Neural progenitor cell (in vitro differentiated cells): Measurements from ENCODE around the gene AKAP14. TPM values are rescaled to one million over a fixed set of nuclear protein-coding genes. Genes with fewer than 3 reads are reported as not detected.
"Not testable (repeated sequence)": the region's sequence is repeated elsewhere in the genome, so short reads cannot be mapped to it uniquely, and the experiment has no call there.

Experiments used
- DNase-seq: peaks from one replicate; pipeline ENCODE4 v3.0.0-alpha.2; 2016; ENCODE audit warnings: low spot score
- H2AFZ ChIP-seq: fragments of 200-600 bp; sonication (generic); replicated peaks from 2 replicates; pipeline ENCODE4 v1.6.1; 2016; ENCODE audit warnings: antibody characterized with exemption
- H3F3A ChIP-seq: fragments of 200-600 bp; sonication (generic); 2 replicates; pipeline ENCODE4 v1.6.1; 2016; ENCODE audit warnings: antibody characterized with exemption, low read depth
- H3K27ac ChIP-seq: fragments of 200-600 bp; sonication (generic); 2 replicates; pipeline ENCODE4 v1.5.1; 2016; ENCODE audit warnings: mild to moderate bottlenecking
- H3K27me3 ChIP-seq: fragments of 200-600 bp; sonication (generic); 2 replicates; pipeline ENCODE4 v1.6.1; 2016; ENCODE audit warnings: mild to moderate bottlenecking, moderate library complexity
- H3K36me3 ChIP-seq: fragments of 200-600 bp; sonication (generic); 2 replicates; pipeline ENCODE4 v1.5.1; 2016
- H3K4me1 ChIP-seq: fragments of 200-600 bp; sonication (generic); 2 replicates; pipeline ENCODE4 v1.6.1; 2016; ENCODE audit warnings: mixed run types
- H3K4me2 ChIP-seq: fragments of 200-600 bp; sonication (generic); 2 replicates; pipeline ENCODE4 v1.6.1; 2016
- H3K4me3 ChIP-seq: fragments of 200-600 bp; sonication (generic); 2 replicates; pipeline ENCODE4 v1.5.1; 2016
- H3K79me2 ChIP-seq: fragments of 200-600 bp; sonication (generic); 2 replicates; pipeline ENCODE4 v1.6.1; 2016; ENCODE audit warnings: low read depth
- H3K9ac ChIP-seq: fragments of 200-600 bp; sonication (generic); 2 replicates; pipeline ENCODE4 v1.6.1; 2016
- H3K9me3 ChIP-seq: fragments of 200-600 bp; sonication (generic); 2 replicates; pipeline ENCODE4 v1.5.1; 2016; ENCODE audit warnings: low read depth
- H4K20me1 ChIP-seq: fragments of 200-600 bp; sonication (generic); 2 replicates; pipeline ENCODE4 v1.6.1; 2016; ENCODE audit warnings: low read depth
- H3K27ac Mint-ChIP-seq: 3 replicates; pipeline ENCODE4 v1.8.0; 2021; ENCODE audit warnings: mixed read lengths
- H3K27me3 Mint-ChIP-seq: 2 replicates; pipeline ENCODE4 v1.8.0; 2022; ENCODE audit warnings: low read depth, mild to moderate bottlenecking, inconsistent platforms, moderate library complexity, mixed read lengths; ENCODE audit not compliant: insufficient read depth
- H3K36me3 Mint-ChIP-seq: 3 replicates; pipeline ENCODE4 v1.8.0; 2021; ENCODE audit warnings: mixed read lengths
- H3K4me1 Mint-ChIP-seq: 3 replicates; pipeline ENCODE4 v1.8.0; 2021; ENCODE audit warnings: mixed read lengths
- H3K4me3 Mint-ChIP-seq: 3 replicates; pipeline ENCODE4 v1.8.0; 2021; ENCODE audit warnings: mild to moderate bottlenecking, moderate library complexity, mixed read lengths
- H3K9me3 Mint-ChIP-seq: 3 replicates; pipeline ENCODE4 v1.8.0; 2020; ENCODE audit warnings: mixed read lengths
- CTCF ChIP-seq: fragments of 200-600 bp; sonication (generic); IDR thresholded peaks from 2 replicates; pipeline ENCODE4 v1.5.1; 2017; ENCODE audit warnings: antibody characterized with exemption, mild to moderate bottlenecking
- EZH2 ChIP-seq: fragments of 200-600 bp; sonication (generic); IDR thresholded peaks from 2 replicates; pipeline ENCODE4 v1.6.1; 2017; ENCODE audit warnings: antibody characterized with exemption, mild to moderate bottlenecking, moderate library complexity
- EZH2phosphoT487 ChIP-seq: fragments of 200-600 bp; sonication (generic); IDR thresholded peaks from 2 replicates; pipeline ENCODE4 v1.6.1; 2017; ENCODE audit warnings: antibody characterized with exemption
- total RNA-seq: library from RNA; depleted of rRNA; stranded (reverse); fragments of >200 nt; gene quantifications from 2 replicates; pipeline ENCODE4 v1.2.3, GENCODE V29; 2015; ENCODE audit warnings: low replicate concordance

Gene AKAP14
- total RNA-seq, 1 donor from 2014 or later = not detected

- Mint-ChIP-seq H3K36me3 (peaks cover 5% of the 10 kb centered on the region), H3K27ac (no peak overlapping the region), H3K4me3 (no peak overlapping the region), H3K27me3 (no peaks in the 10 kb centered on the region), H3K4me1 (no peaks in the 10 kb centered on the region), H3K9me3 (peaks cover 6% of the 10 kb centered on the region)
- no peaks in the 10 kb centered on the region for H3K4me1 ChIP-seq
- TF ChIP-seq CTCF (no peak), EZH2phosphoT487 (no peak), EZH2 (no peak)
- H2AFZ ChIP-seq = no peak overlapping the region
- no peak overlapping the region for H3K27ac ChIP-seq
- H4K20me1 ChIP-seq = no peaks in the 10 kb centered on the region
- DNase-seq = no peak
- no peaks in the 10 kb centered on the region for H3K36me3 ChIP-seq
- H3F3A ChIP-seq = no peaks in the 10 kb centered on the region
- H3K27me3 ChIP-seq = no peaks in the 10 kb centered on the region
- H3K4me2 ChIP-seq = no peak overlapping the region
- H3K79me2 ChIP-seq = no peaks in the 10 kb centered on the region
- H3K4me3 ChIP-seq = no peak overlapping the region
- peaks cover 3% of the 10 kb centered on the region for H3K9me3 ChIP-seq
- H3K9ac ChIP-seq = no peak overlapping the region
Measured at GRCh38 chrX:119919835-119920585, 24.3 kb downstream of the AKAP14 start.

GRCh38 chrX:119922391-119922790 is 26.7 kb downstream of the AKAP14 start:
- not testable (repeated sequence) for H3K27ac Mint-ChIP-seq, H3K9ac ChIP-seq, H2AFZ ChIP-seq, H3K36me3 Mint-ChIP-seq, H3K9me3 Mint-ChIP-seq, H3F3A ChIP-seq, H3K4me1 ChIP-seq, H3K36me3 ChIP-seq, H3K79me2 ChIP-seq, H4K20me1 ChIP-seq, H3K4me3 ChIP-seq, H3K4me2 ChIP-seq, H3K27ac ChIP-seq, H3K27me3 ChIP-seq, H3K4me1 Mint-ChIP-seq, H3K9me3 ChIP-seq, DNase-seq, H3K4me3 Mint-ChIP-seq, H3K27me3 Mint-ChIP-seq

GRCh38 chrX:119935215-119935874 is 39.7 kb downstream of the AKAP14 start:
- no peak overlapping the region for H3K4me3 Mint-ChIP-seq
- no peak overlapping the region for H3K9ac ChIP-seq

GRCh38 chrX:119941336-119941735 is 45.6 kb downstream of the AKAP14 start:
- Histone ChIP-seq H2AFZ (no peak overlapping the region), H3K4me1 (no peaks in the 10 kb centered on the region), H3K9me3 (peaks cover 2% of the 10 kb centered on the region), H3K36me3 (no peaks in the 10 kb centered on the region), H3K79me2 (peaks cover 12% of the 10 kb centered on the region), H3K9ac (no peak overlapping the region), H3K4me3 (no peak overlapping the region), H3K4me2 (no peak overlapping the region), H3K27me3 (no peaks in the 10 kb centered on the region), H3K27ac (no peak overlapping the region), H3F3A (peaks cover 11% of the 10 kb centered on the region), H4K20me1 (no peaks in the 10 kb centered on the region)
- no peak overlapping the region for H3K4me3 Mint-ChIP-seq
- H3K36me3 Mint-ChIP-seq = no peaks in the 10 kb centered on the region
- no peaks in the 10 kb centered on the region for H3K9me3 Mint-ChIP-seq
- TF ChIP-seq CTCF = no peak
- TF ChIP-seq EZH2phosphoT487 = no peak
- no peak for TF ChIP-seq EZH2
- H3K27me3 Mint-ChIP-seq = peaks cover 3% of the 10 kb centered on the region
- no peak overlapping the region for H3K27ac Mint-ChIP-seq
- H3K4me1 Mint-ChIP-seq = peaks cover 15% of the 10 kb centered on the region
- no peak for DNase-seq

More at GRCh38 chrX:119935215-119935874, 39.7 kb downstream of the AKAP14 start:
- TF ChIP-seq EZH2 = no peak
- Histone ChIP-seq H3F3A (no peaks in the 10 kb centered on the region), H3K4me3 (no peak overlapping the region), H3K27me3 (no peaks in the 10 kb centered on the region), H3K4me2 (no peak overlapping the region), H3K9me3 (no peaks in the 10 kb centered on the region), H3K27ac (no peak overlapping the region), H2AFZ (no peak overlapping the region), H3K4me1 (no peaks in the 10 kb centered on the region), H3K79me2 (no peaks in the 10 kb centered on the region), H3K36me3 (no peaks in the 10 kb centered on the region), H4K20me1 (no peaks in the 10 kb centered on the region)
- H3K27me3 Mint-ChIP-seq = peaks cover under 1% of the 10 kb centered on the region
- no peaks in the 10 kb centered on the region for H3K9me3 Mint-ChIP-seq
- peaks cover 2% of the 10 kb centered on the region for H3K36me3 Mint-ChIP-seq
- no peak for DNase-seq
- H3K27ac Mint-ChIP-seq = no peak overlapping the region
- no peaks in the 10 kb centered on the region for H3K4me1 Mint-ChIP-seq
